NCI-H2196 treated with DMSO at 0.1 percent for 48 hours (cell line): Measurements from ENCODE around the gene PRRT2.
"Not testable (repeated sequence)": the region's sequence is repeated elsewhere in the genome, so short reads cannot be mapped to it uniquely, and the experiment has no call there.

Experiments used
- DNase-seq: peaks from one replicate; lab custom pipeline; 2025; ENCODE audit not compliant: unreplicated experiment; lab: John Stamatoyannopoulos, UW

The PRRT2 gene

DNA sequence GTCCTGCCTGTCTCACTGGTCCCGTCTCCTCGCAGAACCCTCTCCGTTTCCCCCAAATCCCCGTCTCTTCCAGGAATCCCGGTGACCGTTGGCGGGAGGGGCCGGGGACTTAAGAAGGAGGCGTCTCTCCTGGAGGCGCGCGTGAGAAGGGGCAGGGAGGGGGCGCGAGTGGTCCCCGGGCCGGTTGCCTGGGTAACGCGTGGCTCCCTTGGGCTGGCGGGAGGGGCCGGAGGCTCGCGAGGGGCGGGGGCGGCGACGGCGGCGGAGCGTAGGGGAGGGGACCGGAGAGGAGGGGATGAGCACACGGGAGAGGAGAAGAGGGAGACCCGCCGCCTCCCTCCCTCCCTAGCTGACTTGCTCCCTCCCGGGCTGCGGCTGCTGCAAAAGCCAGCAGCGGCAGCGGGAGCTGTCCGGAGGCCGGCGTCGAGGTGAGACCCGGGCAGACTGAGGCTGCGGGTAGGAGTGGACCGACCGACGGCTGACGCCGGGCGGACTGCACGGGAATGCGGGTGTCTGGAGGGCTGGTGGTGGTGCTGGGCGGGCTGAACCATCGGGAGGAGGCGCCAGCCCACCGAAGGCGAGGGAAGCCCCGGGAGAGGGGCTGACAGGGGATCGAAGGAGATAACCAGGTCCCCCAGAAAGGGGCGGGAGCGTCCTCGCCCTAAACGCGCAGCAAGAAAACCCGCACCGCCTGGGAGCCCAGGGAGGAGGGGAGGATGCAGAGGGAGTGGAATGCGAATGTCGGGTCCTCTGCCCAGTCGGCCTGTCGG is at the start of gene PRRT2:
TSS of gene PRRT2 (plus strand) at position 298 of the 770 bp plus-strand sequence. CDS start 862 bp downstream, outside the sequence.
- no peak for DNase-seq

DNA sequence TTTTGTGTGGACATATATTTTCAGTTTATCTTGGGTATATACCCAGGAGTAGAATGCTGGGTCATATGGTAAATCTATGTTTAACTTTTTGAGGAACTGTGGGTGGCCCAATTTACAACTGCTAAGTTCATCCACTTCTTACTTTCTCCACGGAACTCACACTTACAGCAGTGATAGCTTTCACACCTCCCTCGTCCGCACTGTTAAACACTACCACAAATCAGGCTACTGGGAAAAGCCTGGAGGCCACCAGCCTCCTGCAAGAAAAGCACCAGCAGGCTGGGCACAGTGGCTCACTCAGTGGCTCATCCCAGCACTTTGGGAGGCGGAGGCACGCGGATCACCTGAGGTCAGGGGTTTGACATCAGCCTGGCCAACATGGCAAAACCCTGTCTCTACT is 48.7 kb upstream of the PRRT2 start:
- no peak for DNase-seq

DNA sequence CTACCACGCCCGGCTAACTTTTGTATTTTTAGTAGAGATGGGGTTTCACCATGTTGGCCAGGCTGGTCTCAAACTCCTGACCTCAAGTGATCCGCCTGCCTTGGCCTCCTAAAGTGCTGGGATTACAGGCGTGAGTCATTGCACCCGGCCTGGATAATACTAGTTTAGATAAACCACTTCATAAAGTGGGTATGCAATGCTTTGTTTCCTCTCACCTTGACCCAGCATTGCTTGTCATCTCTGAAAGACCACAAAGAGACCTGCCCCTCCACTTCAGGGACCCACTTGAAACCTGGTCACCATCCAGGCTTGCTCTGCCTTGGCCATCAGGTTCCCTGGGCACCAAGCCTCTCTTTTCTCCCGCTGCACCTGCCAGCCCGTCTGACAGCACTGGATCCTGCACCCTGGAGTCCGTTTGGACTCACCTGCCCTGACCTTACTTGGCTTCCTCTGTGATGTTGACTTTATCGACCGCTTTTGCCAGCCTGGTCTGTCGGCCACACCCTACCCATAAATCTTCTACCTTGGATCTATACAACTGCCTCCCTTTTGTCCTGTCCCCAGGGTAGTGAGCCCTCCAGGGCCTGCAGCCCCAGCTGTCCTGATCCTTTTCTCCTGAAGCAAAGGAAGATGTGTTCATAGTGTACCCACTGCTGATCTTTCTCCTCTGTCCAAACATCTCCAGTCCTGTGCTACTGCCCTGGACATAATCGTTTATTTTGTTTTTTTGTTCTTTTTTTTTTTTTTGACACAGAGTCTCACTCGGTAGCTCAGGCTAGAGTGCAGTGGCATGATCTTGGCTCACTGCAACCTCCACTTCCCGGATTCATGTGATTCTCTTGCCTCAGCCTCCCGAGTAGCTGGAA is 46.6 kb upstream of the PRRT2 start:
- peak; percentile 75 for DNase-seq

DNA sequence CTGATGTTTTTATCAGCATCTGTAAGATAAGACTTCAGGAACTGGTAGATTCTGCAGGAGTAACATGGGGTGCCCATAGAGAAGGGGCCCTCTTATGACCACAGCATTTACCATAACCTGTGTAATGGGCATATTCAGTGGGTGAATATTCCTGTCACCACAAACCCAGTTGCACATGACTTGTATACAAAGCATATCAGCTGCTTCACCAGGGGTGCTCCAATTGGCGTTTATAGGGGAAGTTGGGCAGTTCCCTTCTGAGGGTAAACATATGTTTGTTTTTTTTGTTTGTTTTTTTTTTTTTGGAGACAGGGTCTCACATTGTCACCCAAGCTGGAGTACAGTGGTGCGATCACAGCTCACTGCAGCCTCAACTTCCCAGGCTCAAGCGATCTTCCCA is 45.4 kb upstream of the PRRT2 start:
- DNase-seq = no peak

DNA sequence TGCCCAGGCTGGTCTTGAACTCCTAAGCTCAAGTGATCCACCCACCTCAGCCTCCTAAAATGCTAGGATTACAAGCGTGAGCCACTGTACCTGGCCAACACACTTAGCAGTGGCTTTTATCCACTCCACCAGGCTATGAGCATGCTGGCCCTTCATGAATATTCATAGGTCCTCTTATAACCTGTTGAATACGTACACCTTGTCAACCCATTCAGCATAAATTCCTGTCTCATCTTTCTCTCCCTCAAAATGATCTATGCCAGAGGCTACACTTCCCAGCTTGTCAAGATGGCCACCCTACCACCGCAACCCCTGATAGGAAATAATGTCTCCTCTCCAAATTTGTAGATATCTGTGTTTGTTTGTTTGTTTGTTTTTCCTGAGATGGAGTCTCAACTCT is 44.9 kb upstream of the PRRT2 start:
- no peak for DNase-seq

DNA sequence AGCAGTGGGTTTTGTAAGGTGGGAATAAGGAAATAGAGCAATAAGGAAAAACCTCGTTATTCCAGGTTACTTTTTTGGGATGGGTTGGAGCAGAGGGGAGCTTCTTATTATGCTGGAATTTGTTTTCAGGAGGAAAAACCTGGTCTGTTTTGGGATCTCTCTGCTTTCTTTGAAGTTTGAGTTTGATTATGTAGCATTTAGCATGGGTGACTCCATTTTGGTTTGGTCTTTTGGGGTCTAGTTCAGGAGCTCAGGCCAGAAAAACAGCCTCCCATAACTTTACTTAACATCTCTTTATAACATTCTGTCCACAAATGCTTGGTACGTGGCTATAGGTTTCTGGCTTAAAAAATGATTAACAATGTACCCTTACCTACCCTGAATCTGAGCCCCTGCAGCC is 42.5 kb upstream of the PRRT2 start:
- no peak for DNase-seq

DNA sequence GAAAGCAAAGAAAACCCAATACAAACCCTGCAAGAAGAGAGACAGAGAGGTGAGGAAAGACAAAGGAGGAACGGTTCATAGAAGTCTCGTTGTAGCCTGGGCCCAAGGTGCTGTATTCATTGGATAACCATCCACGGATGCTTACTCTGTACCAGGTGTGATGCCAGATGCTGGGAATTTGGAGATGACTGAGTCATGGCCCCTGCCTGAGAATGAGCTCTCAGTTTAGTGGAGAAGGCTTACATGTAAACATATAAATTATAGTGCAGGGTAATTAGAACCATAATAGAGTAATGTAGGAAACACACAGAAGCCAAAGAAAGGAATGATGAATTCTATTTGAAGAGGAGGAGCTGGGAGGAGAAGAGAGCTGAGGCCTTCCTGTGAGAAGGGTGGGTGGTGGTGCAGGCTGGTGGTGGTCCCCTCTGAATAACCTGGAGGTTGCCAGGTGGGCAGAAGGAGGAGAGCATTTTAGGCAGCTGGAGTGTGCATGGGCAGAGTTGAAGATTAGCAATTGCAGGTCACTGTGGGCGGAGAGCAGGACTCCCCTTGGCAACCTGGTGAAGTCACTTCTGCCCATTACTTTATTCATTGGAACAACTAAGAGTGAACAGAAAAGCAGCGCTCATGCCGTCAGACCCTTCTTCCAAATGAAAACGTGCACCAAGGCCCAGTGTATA is 41.6 kb upstream of the PRRT2 start:
- no peak for DNase-seq

DNA sequence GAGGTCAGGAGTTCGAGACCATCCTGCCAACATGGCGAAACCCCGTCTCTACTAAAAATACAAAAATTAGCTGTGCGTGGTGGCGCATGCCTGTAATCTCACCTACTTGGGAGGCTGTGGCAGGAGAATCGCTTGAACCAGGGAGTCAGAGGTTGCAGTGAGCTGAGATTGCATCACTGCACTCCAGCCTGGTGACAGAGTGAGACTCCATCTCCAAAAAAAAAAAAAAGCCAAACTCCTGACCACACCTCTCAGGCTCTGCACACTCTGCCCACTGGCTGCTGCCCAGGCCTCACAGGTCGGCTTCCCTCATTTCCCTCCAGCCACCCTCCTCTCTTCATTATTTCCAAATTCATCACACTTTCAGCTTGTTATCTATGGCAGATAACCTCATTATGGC is 39.7 kb upstream of the PRRT2 start:
- DNase-seq = not testable (repeated sequence)

DNA sequence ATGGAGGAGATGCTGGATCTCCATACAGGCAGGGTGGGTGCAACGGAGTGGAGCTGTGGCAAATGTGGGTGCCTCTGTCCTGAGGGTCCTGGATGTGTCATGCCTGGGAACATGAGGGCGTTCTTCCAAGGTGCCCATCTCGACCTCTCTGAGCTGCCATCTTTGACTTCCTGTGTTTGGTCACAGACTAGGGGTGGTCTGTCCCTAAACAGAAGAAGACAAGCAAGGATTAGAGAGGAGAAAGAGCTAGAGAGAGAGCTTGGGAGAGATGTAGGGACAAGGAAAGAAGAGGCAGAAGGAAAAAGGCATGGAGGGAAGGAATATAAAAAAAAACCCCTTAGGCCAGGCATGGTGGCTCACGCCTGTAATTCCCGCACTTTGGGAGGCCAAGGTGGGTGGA is 37.3 kb upstream of the PRRT2 start:
- no peak for DNase-seq

DNA sequence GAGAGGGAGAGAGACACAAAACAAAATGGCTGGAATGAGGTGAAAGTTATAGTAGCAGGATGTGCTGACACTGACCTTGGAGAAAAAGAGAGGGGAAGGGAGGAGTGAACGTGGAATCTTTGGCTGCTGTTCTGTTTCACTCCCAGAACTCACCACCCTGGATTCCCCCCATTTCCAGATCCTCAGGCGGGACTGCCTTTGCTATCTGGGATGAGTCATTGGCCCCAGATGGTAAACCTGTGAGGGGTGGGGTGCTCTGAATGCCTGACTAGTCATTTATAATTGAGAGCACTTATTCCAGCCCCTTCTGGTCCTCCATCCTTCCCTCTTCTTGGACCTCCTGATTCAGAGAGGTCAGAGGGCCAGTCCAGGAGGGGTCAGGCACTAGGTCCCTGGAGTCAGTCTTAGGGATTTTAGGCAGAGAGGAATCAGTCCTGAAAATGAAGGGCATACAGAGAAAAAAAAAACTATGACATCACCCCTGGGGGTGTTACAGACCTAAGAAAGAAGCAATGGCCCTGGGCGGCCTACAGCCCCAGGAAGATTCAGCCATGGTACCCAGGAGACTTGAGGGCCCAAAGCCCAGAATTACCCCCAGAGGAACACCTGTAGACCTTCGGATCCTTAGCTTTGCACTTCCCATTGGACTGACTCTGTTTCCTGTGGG is 36.1 kb upstream of the PRRT2 start:
- DNase-seq = no peak

DNA sequence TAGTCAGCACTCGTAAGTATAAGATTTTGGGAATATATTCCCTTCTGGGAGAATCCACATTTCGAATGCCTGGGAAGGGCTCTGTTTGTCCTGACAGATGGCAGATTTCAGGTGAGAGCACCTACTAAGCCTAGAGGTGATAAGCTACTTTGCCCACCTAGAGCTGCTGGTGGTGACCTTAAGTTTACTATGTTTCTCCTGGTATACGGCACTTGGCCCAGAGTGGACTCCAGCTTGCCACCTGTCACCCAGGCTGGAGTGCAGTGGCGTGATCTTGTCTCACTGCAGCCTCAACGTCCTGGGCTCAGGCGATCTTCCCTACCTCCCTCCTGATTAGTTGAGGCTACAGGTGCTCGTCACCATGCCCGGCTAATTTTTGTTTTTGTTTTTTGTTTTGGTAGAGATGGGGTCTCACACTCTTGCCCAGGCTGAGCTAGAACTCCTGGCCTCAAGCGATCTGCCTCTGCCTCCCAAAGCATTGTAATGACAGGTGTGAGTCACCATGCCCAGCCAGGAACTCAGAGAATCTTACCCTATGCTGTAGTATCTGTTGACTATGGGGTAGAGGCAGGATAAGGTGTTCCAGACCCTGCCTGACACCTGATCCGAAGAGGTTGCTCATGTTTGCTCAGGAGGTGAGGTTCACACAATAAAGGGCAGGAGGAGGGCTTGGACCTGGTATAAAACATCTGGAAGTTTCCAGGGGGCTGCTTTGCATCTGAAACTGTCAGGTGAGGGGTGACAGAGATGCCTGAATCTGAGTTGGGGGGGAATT is 34.2 kb upstream of the PRRT2 start, which contains the start of gene ZG16:
TSS of gene ZG16 (plus strand) at position 681 of the 775 bp plus-strand sequence. CDS start 1,011 bp downstream, outside the sequence.
- peak; percentile 7 for DNase-seq

DNA sequence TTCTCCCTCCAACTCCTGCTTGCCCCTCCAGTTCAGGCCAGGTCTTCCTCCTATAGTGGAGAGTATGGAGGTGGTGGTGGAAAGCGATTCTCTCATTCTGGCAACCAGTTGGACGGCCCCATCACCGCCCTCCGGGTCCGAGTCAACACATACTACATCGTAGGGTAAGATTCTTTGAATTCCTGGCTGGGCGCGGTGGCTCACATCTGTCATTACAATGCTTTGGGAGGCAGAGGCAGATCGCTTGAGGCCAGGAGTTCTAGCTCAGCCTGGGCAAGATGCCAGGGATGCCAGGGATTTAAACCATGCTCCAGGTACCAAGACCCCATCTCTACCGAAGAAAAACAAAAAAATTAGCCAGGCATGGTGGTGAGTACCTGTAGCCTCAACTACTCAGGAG is 32.5 kb upstream of the PRRT2 start:
- DNase-seq = no peak

DNA sequence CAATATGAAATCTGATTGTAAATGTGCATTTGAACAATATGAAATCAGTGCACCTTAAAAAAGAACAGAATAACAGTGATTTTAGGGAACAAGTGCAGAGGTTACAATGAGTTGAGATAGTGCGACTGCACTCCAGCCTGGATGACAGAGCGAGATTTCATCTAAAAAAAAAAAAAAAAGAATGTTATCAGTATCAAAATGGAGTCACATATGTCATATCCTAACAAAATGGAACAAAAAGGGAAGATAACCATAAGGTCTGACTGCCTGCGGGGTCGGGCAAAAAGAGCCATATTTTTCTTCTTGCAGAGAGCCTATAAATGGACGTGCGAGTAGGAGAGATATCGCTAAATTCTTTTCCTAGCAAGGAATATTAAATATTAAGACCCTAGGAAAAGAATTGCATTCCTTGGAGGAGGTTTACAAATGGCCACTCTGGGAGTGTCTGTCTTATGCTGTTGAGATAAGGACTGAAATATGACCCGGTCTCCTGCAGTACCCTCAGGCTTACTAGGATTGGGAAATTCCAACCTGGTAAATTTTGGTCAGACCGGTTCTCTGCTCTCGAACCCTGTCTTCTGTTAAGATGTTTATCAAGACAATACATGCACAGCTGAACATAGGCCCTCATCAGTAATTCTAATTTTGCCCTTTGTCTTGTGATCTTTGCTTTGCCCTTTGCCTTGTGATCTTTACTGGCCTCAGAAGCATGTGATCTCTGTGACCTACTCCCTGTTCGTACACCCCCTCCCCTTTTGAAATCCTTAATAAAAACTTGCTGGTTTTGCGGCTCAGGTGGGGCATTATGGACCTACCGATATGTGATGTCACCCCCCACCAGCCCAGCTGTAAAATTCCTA is 28.7 kb upstream of the PRRT2 start:
- not testable (repeated sequence) for DNase-seq

DNA sequence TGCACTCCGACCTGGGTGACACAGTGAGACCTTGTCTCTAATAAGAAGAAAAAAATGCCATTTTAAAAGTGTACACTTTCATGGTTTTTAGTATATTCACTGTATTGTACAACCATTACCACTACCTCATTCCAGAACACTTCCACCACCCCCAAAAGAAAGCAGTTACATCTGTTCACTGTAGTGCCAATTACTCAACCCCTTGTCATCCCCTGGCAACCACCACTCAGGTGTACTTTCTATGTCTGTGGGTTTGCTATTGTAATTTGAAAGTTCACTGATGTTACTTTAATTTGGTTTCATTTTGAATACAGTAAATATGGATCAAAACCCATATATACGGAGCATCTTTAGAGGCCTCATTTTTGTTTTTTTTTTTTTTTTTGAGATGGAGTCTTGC is 27.8 kb upstream of the PRRT2 start:
- no peak for DNase-seq

DNA sequence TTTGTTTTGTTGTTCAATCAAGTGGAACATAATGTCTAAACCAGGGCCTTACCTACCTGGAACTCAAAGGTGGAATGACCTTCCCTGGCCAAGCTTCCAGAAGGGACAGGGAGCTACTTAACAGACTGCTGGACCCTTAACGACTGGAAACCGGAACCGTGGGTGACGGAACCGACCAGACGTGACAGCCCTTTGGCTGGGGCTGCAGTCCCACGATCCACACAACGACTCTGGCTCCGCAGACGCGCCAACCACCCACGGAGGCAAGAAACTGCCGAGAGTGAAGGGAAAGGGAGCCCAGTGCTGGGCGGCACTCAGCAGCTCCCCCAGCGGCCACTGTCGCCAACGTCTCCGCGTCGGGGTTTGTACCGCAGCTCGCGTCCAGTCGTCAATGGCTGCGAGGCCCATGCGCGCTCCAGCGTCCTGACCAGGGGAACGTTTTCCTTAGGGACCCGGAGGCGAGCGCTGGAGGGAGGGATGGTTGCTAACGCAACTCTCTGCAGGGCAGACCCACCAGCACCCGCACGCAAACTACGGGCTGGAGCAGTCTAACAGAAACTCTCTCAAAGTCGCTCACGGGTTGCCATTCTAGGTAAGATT is 27.0 kb upstream of the PRRT2 start:
- DNase-seq = no peak

DNA sequence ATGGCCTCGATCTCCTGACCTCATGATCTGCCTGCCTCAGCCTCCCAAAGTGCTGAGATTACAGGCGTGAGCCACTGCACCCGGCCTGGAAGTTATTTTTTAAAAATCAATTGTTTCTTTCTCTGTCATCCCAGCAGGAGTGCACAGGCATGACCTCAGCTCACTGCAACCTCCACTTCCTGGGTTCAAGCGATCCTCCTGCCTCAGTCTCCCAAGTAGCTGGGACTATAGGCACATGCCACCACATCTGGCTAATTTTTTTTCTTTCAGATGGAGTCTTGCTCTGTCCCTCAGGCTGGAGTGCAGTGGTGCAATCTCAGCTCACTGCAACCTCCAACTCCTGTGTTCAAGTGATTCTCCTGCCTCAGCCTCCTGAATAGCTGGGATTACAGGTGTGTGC is 24.8 kb upstream of the PRRT2 start:
- not testable (repeated sequence) for DNase-seq

DNA sequence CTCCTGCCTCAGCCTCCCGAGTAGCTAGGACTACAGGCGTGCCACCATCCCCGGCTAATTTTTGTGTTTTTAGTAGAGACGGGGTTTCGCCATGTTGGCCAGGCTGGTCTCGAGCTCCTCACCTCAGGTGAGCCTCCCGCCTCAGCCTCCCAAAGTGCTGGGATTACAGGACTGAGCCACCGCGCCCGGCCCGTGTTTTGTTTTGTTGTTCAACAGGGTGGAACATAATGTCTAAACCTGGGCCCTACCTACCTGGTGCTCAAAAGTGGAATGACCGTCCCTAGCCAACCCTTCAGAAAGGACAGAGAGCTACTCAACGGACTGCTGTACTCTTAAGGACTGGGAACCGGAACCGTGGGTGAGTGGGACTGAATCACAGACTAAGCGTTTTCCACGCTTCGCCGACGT is 22.2 kb upstream of the PRRT2 start:
- DNase-seq = no peak

DNA sequence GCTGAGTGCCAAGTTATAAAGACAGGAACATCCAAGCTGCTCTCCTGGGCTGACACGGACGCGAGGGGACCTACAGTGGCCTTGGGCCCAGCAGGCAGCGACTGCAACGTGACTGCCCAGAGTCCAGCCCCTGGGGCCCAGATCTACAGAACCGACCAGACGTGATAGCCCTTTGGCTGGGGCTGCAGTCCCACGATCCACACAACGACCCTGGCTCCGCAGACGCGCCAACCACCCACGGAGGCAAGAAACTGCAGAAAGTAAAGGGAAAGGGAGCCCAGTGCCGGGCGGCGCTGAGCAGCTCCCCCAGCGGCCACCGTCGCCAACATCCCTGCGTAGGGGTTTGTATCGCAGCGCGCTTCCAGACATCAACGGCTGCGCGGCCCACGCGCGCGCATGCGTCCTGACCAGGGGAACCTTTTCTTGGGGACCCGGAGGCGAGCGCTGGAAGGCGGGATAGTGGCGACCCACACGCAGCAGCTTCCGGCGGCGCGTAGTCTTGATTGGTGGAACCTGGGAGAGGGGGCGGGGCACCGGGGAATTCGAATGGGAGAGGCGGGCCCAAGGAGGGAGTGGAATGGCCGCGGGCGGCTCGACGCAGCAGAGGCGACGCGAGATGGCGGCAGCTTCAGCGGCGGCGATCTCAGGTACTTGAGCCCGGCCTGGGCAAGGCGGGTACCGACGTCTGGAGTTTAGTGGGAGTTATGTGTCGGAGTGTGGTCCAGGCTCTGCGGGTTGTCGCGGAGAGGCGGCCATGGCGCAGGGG is 21.6 kb upstream of the PRRT2 start, which contains the start of gene KIF22:
TSS of gene KIF22 (plus strand) at position 569 of the 766 bp plus-strand sequence. CDS start at position 578, 9 bp downstream.
- DNase-seq = peak; percentile 97
